ENCODE measurements around the gene TMEM175.

Gene TMEM175, protein sequence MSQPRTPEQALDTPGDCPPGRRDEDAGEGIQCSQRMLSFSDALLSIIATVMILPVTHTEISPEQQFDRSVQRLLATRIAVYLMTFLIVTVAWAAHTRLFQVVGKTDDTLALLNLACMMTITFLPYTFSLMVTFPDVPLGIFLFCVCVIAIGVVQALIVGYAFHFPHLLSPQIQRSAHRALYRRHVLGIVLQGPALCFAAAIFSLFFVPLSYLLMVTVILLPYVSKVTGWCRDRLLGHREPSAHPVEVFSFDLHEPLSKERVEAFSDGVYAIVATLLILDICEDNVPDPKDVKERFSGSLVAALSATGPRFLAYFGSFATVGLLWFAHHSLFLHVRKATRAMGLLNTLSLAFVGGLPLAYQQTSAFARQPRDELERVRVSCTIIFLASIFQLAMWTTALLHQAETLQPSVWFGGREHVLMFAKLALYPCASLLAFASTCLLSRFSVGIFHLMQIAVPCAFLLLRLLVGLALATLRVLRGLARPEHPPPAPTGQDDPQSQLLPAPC

GRCh38 chr4:931960-932712, at the start of gene TMEM175, which contains the start of gene GAK:
TMEM175 (plus strand) TSS chr4:932460; CDS start chr4:947740, 15,280 bp downstream.
GAK (minus strand) TSS chr4:932316; CDS start chr4:932187, 129 bp downstream.
- DNase-seq, result peak; percentile 83

GRCh38 chr4:882646-883045, 49.6 kb upstream of the TMEM175 start:
- no peak for DNase-seq

DNA sequence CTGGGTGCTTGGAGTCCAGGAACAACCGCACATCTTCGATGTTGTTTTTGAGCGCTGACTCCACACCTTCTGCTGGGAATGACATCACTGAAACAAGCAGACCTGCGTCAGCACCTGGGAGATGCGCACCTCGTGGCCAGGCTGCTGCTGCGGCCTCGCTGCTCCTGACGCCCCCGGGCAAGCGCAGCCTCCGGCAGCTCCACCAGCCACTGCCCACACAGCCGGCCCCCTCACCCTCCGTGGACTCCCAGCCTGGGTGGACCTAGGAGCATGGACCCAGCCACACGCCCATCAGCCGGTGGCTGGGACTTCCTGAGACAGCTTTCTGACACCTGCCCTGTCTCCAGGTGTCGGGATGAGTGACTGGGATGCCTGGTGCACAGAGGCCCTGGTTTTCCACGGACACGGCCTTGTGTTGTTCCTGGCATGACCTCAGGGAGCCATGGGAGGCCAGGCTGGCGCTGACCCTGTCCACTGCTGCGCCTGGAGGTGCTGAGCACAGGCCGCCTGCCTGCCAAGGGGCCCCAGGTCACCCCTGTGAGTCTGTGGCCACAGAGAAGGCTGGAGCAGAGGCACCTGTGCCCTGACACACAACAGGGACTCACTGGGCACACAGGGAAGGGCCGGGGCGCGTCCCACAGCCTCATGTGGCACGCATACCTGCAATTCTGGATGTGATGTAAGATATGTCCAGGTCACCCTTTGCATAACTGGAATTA, 48.7 kb upstream of the TMEM175 start:
- DNase-seq, result no peak

DNA sequence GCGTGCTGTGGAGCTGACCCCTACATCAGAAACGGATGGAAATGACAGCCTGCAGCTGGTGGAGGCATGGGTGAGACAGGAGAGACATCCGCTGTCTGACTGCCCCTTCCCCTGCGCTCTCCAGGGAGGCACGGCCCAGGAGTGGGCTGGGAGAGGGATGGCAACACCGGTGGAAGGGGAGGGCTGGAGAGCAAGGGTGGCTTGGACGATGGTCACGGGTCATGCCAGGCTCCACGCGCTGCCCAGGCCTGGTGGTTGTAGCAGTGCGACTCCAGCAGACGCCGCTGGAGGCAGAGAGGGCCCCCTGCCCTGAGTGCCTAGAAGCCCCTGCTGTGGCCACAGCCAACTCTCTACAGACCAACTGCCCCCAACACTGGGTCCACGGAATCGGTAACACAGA, 48.0 kb upstream of the TMEM175 start:
- no peak for DNase-seq

- no peak for DNase-seq
These were observed 47.4 kb upstream of the TMEM175 start for GRCh38 chr4:884896-885295.

DNA sequence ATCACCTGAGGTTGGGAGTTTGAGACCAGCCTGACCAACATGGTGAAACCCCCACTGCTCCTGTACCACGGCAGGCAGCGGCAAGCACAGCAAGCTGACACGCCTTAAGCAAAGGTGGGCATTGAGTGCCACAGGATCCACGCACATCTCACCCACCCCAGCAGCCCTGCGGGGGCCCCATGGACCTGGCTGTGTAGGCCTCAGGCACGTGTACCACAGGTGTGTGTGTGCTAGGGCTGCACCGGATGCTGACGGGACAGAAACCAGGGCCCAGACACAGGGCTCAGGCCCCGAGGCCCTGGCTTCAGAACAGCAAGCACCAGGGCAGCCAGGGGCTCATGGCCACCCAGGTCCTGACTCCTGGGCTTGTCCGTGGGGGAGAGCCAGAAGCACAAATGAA, 46.9 kb upstream of the TMEM175 start:
- no peak for DNase-seq

- DNase-seq, result no peak
These were observed 46.0 kb upstream of the TMEM175 start for GRCh38 chr4:886244-886643.

DNA sequence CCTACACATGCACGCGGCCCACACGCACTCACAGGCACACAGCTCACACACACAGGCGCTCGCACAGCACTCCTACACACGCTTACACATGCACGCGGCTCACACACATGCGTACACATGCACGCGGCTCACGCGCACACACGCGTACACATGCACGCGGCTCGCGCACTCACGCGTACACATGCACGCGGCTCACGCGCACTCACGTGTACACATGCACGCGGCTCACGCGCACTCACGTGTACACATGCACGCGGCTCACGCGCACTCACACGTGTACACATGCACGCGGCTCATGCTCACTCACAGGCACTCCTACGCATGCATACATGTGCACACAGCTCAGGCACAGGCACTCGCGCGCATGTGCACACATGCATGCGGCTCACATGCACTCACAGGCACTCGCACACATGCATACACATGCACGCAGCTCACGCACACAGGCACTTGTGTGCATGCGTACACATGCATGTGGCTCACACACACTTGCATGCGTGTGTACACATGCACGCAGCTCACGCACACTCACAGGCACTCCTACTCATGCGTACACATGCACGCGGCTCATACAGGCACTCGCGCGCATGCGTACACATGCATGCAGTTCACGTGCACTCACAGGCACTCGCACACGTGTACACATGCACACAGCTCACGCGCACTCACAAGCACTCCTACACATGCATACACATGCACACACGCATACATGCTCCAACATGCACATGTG, 45.1 kb upstream of the TMEM175 start:
- DNase-seq, result no peak

GRCh38 chr4:888029-888428, 44.2 kb upstream of the TMEM175 start:
- DNase-seq, result no peak

- DNase-seq, result no peak
These were observed 42.7 kb upstream of the TMEM175 start for GRCh38 chr4:889516-889915.

DNA sequence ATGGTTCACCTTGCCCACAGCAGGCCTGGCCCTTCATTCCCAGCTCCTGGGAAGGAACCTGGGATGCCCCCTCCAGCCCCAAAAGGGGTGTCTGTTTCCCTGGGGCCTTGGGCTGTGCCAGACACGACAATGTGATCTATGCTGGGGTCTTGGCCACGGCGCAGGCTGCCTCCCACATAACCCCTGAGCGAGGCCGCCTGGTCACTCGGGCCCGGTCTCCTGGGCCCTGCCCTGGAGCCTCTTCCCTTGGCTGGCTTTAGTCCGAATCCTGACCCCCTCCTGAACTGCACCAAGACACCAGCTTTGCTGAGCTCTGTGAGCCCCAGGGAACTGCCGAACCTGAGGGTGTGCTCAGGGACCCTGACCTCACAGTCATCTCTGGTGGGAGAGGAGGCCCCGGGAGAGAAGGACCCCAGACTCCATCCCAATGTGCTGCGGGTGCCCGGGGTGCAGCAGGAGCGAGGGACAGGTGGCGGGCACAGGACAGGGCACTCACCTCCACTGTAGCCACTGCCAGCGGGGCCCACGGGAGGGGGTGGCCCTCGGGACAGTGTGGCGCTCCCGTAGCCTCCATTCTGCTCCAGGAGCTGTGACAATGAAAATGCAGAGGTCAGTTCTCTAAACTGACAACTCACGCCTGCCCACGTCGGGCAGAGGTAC, 42.1 kb upstream of the TMEM175 start:
- no peak for DNase-seq

DNA sequence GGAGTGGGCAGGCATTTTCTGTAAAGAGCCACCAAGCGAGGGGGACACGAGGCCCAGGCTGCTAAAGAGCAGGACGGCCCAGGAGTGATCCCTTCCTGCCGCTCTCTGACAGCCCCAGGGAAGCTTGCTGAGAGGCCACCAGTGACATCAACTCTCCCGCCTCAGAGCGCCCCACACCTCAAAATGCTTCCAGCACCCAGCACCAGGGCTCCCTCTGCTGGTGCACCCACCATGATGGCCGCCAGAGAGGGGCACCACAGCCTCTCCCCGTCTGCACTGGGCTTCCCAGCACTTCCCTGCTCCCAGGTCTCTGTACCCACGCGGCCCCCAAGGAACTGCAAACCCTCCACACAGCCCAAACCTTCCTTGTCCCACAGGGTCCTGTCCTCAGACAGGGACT, 40.5 kb upstream of the TMEM175 start:
- DNase-seq, result no peak

DNA sequence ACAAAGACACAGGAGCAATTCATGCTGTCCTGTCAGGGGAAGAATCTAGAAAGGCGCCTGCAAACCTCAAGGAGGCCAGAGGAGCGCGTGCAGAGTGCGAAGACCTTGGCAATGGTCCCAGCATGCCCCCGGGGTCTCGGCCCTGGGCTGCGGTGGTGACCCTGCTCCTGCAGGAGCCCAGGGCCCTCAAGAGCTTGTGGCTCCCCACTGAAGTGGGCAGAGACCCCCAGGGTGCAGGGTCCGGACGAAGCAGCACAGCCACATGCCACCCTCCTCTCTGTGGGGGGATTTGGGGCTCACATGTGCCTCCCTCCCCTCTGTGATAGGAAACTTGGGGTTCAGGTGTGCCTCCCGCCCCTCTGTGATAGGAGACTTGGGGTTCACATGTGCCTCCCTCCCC, 39.5 kb upstream of the TMEM175 start:
- no peak for DNase-seq

GRCh38 chr4:893276-893994, 38.8 kb upstream of the TMEM175 start:
- DNase-seq, result no peak

DNA sequence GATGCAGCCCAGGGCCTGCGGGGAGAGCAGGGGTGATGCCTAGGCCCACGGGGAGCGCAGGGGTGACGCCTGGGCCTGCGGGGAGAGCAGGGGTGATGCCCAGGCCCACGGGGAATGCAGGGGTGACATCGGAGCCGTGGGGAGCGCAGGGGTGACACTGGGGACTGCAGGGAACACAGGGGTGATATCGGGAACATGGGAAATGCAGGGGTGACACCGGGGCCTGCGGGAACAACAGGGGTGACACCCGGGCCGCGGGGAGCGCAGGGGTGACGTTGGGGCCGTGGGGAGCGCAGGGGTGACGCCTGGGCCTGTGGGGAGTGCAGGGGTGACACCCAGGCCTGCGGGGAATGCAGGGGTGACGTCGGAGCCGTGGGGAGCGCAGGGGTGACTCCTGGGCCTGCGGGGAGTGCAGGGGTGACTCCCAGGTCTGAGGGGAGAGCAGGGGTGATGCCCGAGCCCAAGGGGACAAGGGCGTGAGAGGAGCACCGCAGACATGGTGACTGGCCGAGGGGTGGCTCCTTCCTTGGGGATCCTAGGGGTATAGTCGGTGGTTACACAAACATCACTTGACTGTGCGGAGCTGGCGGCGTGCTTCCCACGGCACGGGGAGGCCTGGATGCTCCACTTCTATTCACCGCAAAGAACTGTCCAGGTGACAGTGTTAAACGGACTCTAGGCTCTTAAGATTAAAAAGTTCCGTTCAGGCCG, 38.1 kb upstream of the TMEM175 start:
- no peak for DNase-seq

- no peak for DNase-seq
These were observed 36.7 kb upstream of the TMEM175 start for GRCh38 chr4:895596-895995.

- no peak for DNase-seq
These were observed 36.0 kb upstream of the TMEM175 start for GRCh38 chr4:896216-896615.

DNA sequence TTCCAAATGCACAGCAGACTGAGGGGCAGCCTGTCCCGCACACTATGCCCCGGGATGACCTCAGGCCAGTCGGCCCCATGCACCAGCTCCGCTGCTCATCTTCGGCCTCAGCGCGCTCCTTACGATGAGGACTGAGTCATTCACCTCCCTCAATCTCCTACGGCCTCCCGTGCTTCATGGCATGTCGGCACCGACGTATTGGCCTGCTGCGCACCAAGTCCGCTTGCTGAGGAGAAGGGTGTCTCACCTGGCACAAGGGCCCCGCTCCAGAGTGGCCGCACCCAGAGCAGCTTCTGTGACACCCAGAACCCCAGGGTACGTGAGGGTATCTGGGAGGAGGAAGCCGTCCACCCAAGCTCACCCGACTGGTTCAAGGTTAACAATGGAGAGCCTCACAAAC, 35.6 kb upstream of the TMEM175 start:
- no peak for DNase-seq

- DNase-seq, result no peak
These were observed 34.1 kb upstream of the TMEM175 start for GRCh38 chr4:898123-898522.

- no peak for DNase-seq
These were observed 33.2 kb upstream of the TMEM175 start for GRCh38 chr4:898869-899555.

All from HCEC 1CT (cell line).